DOHH2 (cell line): ENCODE results near the gene PCED1B.

Source experiments
- H3F3A ChIP-seq: fragments of 200-600 bp; sonication (generic), shearing (Covaris generic); 2 replicates; pipeline ENCODE4 v1.6.0; 2016; ENCODE audit warnings: antibody characterized with exemption, mild to moderate bottlenecking; ENCODE audit not compliant: control insufficient read depth, insufficient read depth
- H3K27ac ChIP-seq: fragments of 200-600 bp; sonication (generic); 2 replicates; pipeline ENCODE4 v1.5.1; 2014; ENCODE audit warnings: low read depth, mild to moderate bottlenecking, low read length, moderate library complexity
- H3K27me3 ChIP-seq: fragments of 200-600 bp; sonication (generic); 2 replicates; pipeline ENCODE4 v1.6.1; 2014; ENCODE audit warnings: mild to moderate bottlenecking, low read length, mixed read lengths; ENCODE audit not compliant: control insufficient read depth
- H3K36me3 ChIP-seq: fragments of 200-600 bp; sonication (generic); 2 replicates; pipeline ENCODE4 v1.6.1; 2014; ENCODE audit warnings: mild to moderate bottlenecking, low read length, moderate library complexity, mixed read lengths; ENCODE audit not compliant: control insufficient read depth
- H3K4me1 ChIP-seq: fragments of 200-600 bp; sonication (generic); 2 replicates; pipeline ENCODE4 v1.6.1; 2014; ENCODE audit warnings: mild to moderate bottlenecking, low read length, mixed read lengths; ENCODE audit not compliant: control insufficient read depth
- H3K4me2 ChIP-seq: fragments of 200-600 bp; sonication (generic); 2 replicates; pipeline ENCODE4 v1.6.0; 2014; ENCODE audit warnings: mild to moderate bottlenecking, low read length, moderate library complexity
- H3K4me3 ChIP-seq: fragments of 200-600 bp; sonication (generic); 2 replicates; pipeline ENCODE4 v1.5.1; 2014; ENCODE audit warnings: mild to moderate bottlenecking, low read length, mixed read lengths
- H3K79me2 ChIP-seq: fragments of 200-600 bp; sonication (generic); 2 replicates; pipeline ENCODE4 v1.6.1; 2014; ENCODE audit warnings: mild to moderate bottlenecking, low read length, mixed read lengths; ENCODE audit not compliant: control insufficient read depth
- H3K9me2 ChIP-seq: fragments of 200-600 bp; sonication (generic); replicated peaks from 2 replicates; pipeline ENCODE4 v1.6.1; 2014; ENCODE audit warnings: mild to moderate bottlenecking, low read length, mixed read lengths; ENCODE audit not compliant: control insufficient read depth
- H3K9me3 ChIP-seq: fragments of 200-600 bp; sonication (generic); 2 replicates; pipeline ENCODE4 v1.6.1; 2014; ENCODE audit warnings: antibody characterized with exemption, low read length, mixed read lengths; ENCODE audit not compliant: control insufficient read depth, insufficient read depth
- H4K20me1 ChIP-seq: fragments of 200-600 bp; sonication (generic); 2 replicates; pipeline ENCODE4 v1.6.0; 2014; ENCODE audit warnings: low read depth, mild to moderate bottlenecking, antibody characterized with exemption, low read length, moderate library complexity; ENCODE audit not compliant: control insufficient read depth, insufficient read depth
- EZH2phosphoT487 ChIP-seq: fragments of 200-600 bp; sonication (generic); IDR thresholded peaks from 2 replicates; pipeline ENCODE4 v1.6.1; 2017; ENCODE audit warnings: borderline replicate concordance, mild to moderate bottlenecking, antibody characterized with exemption, low read length, moderate library complexity, mixed read lengths
- TF ChIP-seq, protein P1 (sequence below): fragments of 200-600 bp; sonication (generic); IDR thresholded peaks from one replicate; pipeline ENCODE4 v1.5.1; 2014; ENCODE audit warnings: antibody characterized with exemption, mild to moderate bottlenecking, low read depth, low read length; ENCODE audit not compliant: poor library complexity, severe bottlenecking

The PCED1B gene

DNA sequence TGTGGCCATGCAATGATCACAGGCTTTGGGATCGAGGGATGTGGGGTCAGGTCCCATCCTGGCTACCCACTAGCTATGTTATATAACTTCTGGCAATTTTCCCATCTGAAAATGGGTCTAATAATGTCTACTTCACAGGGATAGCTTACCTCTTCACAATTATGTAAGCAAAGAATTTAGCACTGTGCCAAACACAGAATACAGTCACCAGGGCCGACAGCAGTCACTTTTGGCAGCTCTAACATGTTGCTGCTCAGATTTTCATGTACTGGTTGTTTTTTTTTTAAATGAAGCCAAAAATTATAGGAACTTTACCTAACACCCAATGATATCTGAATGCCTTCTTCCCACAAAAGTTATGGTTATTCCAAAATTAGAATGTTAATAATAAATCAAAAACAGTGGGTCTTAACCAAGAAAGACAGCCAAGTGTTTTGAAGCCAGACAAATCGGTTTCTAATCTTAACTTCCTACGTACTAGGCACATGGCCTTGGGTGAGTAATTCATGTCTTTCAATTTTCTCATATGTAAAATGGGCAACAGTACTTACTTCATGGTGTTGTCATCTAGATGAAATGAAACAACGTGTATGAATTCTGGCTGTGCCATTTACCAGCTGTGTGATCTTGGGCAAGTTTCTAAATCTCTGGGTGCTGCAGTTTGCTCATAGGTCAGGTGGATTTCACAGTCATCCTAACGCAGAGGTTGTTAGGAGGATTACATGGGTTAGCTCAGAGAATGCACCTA, 13.0 kb upstream of the PCED1B start:
- Histone ChIP-seq H4K20me1 (no peaks in the 10 kb centered on the region), H3K9me2 (no peaks in the 10 kb centered on the region), H3K4me2 (no peak overlapping the region), H3K4me3 (no peak overlapping the region), H3F3A (no peaks in the 10 kb centered on the region), H3K79me2 (no peaks in the 10 kb centered on the region), H3K36me3 (no peaks in the 10 kb centered on the region), H3K27me3 (peaks cover 3% of the 10 kb centered on the region; the same call in 1 of the 2 replicates), H3K9me3 (no peaks in the 10 kb centered on the region), H3K4me1 (no peaks in the 10 kb centered on the region), H3K27ac (no peak overlapping the region)
- no peak for TF ChIP-seq EZH2phosphoT487

DNA sequence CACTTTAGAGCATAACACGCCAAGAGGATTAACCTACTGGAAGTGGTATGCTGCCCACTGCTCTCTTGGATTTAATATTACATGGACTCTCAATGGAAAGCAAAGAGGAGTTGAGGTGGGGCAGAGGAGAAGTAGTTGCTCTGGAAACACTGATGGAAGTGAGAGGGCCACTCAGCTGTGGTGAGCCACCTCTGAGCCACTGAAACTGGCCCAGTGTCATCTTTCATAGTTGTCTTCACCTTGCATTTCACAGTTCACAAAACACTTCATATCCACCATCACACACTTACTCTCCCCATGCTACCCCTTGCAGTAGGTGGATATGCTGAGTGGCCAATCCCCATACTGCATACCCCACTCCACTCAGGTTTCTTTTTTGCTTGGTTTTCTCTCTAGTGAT, 12.2 kb upstream of the PCED1B start:
- Histone ChIP-seq H3K27me3 (peaks cover 7% of the 10 kb centered on the region), H4K20me1 (no peaks in the 10 kb centered on the region), H3K36me3 (no peaks in the 10 kb centered on the region), H3K4me3 (no peak overlapping the region), H3K79me2 (no peaks in the 10 kb centered on the region), H3K9me3 (no peaks in the 10 kb centered on the region), H3K9me2 (no peaks in the 10 kb centered on the region), H3K4me2 (no peak overlapping the region), H3F3A (no peaks in the 10 kb centered on the region), H3K27ac (no peak overlapping the region), H3K4me1 (no peaks in the 10 kb centered on the region)
- TF ChIP-seq, protein P1, sequence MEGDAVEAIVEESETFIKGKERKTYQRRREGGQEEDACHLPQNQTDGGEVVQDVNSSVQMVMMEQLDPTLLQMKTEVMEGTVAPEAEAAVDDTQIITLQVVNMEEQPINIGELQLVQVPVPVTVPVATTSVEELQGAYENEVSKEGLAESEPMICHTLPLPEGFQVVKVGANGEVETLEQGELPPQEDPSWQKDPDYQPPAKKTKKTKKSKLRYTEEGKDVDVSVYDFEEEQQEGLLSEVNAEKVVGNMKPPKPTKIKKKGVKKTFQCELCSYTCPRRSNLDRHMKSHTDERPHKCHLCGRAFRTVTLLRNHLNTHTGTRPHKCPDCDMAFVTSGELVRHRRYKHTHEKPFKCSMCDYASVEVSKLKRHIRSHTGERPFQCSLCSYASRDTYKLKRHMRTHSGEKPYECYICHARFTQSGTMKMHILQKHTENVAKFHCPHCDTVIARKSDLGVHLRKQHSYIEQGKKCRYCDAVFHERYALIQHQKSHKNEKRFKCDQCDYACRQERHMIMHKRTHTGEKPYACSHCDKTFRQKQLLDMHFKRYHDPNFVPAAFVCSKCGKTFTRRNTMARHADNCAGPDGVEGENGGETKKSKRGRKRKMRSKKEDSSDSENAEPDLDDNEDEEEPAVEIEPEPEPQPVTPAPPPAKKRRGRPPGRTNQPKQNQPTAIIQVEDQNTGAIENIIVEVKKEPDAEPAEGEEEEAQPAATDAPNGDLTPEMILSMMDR = no peak
- TF ChIP-seq EZH2phosphoT487 = no peak

DNA sequence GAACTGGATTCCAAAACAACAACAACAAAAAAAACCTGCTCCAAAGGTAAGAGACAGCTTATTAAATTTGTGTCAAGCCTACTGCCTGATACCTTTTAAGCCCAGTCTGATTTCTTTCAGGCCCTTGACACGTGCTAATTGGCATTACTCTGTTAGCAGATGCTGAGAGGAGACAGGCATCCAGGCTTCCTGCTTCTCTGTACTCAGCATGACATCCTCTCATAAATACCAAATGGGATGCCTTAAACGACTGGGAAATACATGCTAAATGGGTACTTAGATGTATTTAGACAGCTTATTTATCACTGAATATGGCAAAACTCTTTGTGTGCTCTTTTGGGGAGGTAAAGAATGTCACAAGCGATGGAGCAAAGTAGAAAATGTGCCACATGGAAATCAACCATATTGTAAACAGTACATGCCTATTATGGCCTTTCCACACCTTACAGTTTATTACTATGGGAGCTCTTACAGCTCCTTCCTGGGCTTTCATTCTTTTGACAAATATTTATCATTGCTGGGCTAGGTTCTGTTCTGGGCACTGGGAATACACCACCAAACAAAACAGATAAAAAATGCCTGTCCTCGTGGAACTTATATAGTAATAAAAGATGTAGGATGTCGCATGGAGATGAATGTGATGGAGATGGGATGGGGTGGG, 11.5 kb upstream of the PCED1B start:
- Histone ChIP-seq H3K9me2 (no peaks in the 10 kb centered on the region), H3K79me2 (no peaks in the 10 kb centered on the region), H3K27ac (no peak overlapping the region), H3K9me3 (no peaks in the 10 kb centered on the region), H3F3A (no peaks in the 10 kb centered on the region), H3K4me2 (no peak overlapping the region), H3K27me3 (peaks cover 7% of the 10 kb centered on the region), H3K36me3 (no peaks in the 10 kb centered on the region), H3K4me1 (no peaks in the 10 kb centered on the region), H4K20me1 (no peaks in the 10 kb centered on the region), H3K4me3 (no peak overlapping the region)
- TF ChIP-seq EZH2phosphoT487 = no peak
- TF ChIP-seq, protein P1 = no peak

DNA sequence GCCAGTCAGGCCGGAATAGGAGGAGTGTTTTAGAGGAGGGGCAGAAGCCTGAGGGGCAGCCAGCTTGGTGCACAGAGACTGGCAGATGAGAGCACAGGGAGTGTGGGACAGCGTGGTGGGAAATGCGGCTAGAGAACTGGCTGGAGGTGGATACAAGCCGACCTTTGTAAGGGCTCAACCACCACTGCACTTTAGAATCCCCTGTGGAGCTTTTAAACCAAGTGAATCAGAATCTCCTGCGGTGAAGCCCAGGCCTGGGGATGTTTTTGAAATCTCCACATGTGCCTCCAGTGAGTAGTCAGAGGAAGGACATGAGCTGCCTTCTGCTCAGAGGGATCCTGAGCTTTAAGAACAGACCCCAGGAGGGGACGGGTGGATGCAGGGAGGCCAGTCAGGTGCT, 10.9 kb upstream of the PCED1B start:
- no peaks in the 10 kb centered on the region for H4K20me1 ChIP-seq
- H3K79me2 ChIP-seq = no peaks in the 10 kb centered on the region
- H3K9me3 ChIP-seq = no peaks in the 10 kb centered on the region
- no peak overlapping the region for H3K4me3 ChIP-seq
- H3K36me3 ChIP-seq = no peaks in the 10 kb centered on the region
- no peak overlapping the region for H3K27ac ChIP-seq
- H3F3A ChIP-seq = no peaks in the 10 kb centered on the region
- no peaks in the 10 kb centered on the region for H3K4me1 ChIP-seq
- H3K9me2 ChIP-seq = no peaks in the 10 kb centered on the region
- peaks cover 7% of the 10 kb centered on the region for H3K27me3 ChIP-seq
- H3K4me2 ChIP-seq = no peak overlapping the region
- TF ChIP-seq EZH2phosphoT487 = no peak
- TF ChIP-seq, protein P1 = no peak
